Small intestine (tissue), 7 donors: Measurements from ENCODE around the gene RNF182. TPM values are rescaled to one million over a fixed set of nuclear protein-coding genes. Genes with fewer than 3 reads are reported as not detected.

ENCODE experiments used
- DNase-seq, 2 donors: peaks; one replicate each; pipeline versions ENCODE4 v3.0.0 to v3.0.0-alpha.2; 2013
- FAIRE-seq: peaks from 2 replicates; lab custom pipeline; 2012; peaks lifted over from hg19 to GRCh38; lab: Jason Lieb, UNC
- H3K27ac ChIP-seq, 3 donors: one replicate each; pipeline ENCODE4 v1.5.1; 2013; ENCODE audit warnings: low read length in 2 of 3, mild to moderate bottlenecking in 2 of 3, control low read depth in 1 of 3, inconsistent platforms in 1 of 3, low read depth in 1 of 3, moderate library complexity in 1 of 3
- H3K27me3 ChIP-seq, 3 donors: one replicate each; pipeline ENCODE4 v1.6.1; 2013; ENCODE audit warnings: low read length in 3 of 3, inconsistent platforms in 1 of 3; ENCODE audit not compliant: control insufficient read depth in 3 of 3, insufficient read depth in 3 of 3
- H3K36me3 ChIP-seq, 3 donors: one replicate each; pipeline ENCODE4 v1.6.1; 2013; ENCODE audit warnings: low read length in 3 of 3, inconsistent platforms in 1 of 3, low read depth in 1 of 3, mild to moderate bottlenecking in 1 of 3, moderate library complexity in 1 of 3; ENCODE audit not compliant: control insufficient read depth in 3 of 3, insufficient read depth in 2 of 3
- H3K4me1 ChIP-seq, 3 donors: one replicate each; pipeline ENCODE4 v1.6.1; 2013; ENCODE audit warnings: low read length in 2 of 3, inconsistent platforms in 1 of 3, low read depth in 1 of 3, mild to moderate bottlenecking in 1 of 3, moderate library complexity in 1 of 3; ENCODE audit not compliant: control insufficient read depth in 3 of 3, insufficient read depth in 2 of 3
- H3K4me3 ChIP-seq, 3 donors: one replicate each; pipeline ENCODE4 v1.5.1; 2013; ENCODE audit warnings: low read length in 3 of 3, control low read depth in 1 of 3, inconsistent platforms in 1 of 3, low read depth in 1 of 3, mild to moderate bottlenecking in 1 of 3, moderate library complexity in 1 of 3
- H3K9me3 ChIP-seq, 2 donors: one replicate each; pipeline ENCODE4 v1.6.1; 2013; ENCODE audit warnings: low read depth in 1 of 2, low read length in 1 of 2; ENCODE audit not compliant: control insufficient read depth in 2 of 2, insufficient read depth in 1 of 2
- WGBS, 3 donors: extraction: QIAGEN DNeasy Blood & Tissue Kit; methylation state at CpG; one replicate each; pipeline ENCODE4 v1.1.7; 2013; 5-methylcytosine and 5-hydroxymethylcytosine counted together
- polyA plus RNA-seq, 4 donors: library from polyadenylated mRNA; stranded (reverse) in 3 of 4; unstranded in 1 of 4; fragments of 200-250 nt in 3 of 4; fragments of 120-200 nt in 1 of 4; gene quantifications; one replicate each; pipeline versions ENCODE4 v1.2.1 to v1.2.3, GENCODE V29; 2013
- donor health status: healthy with polysubstance abuse.
- donor health status: control.
- donor health status: control.
- donor health status: Bipolar disorder and iron deficiency.
- donor health status: healthy.

The RNF182 gene
- polyA plus RNA-seq, 4 donors = 0.86 to 1.1 TPM; not detected in 2

- peaks cover 0 to 7% (median 5%) of the 10 kb centered on the region in 3 donors for H3K27me3 ChIP-seq
- 71 to 85% (median 81%) methylated on average over 4 of the region's 4 CpGs for WGBS, 3 donors
- no peak for FAIRE-seq
- H3K36me3 ChIP-seq = no peaks in the 10 kb centered on the region
- DNase-seq = no peak
- H3K9me3 ChIP-seq = no peaks in the 10 kb centered on the region
- H3K4me3 ChIP-seq = no peak overlapping the region
- no peaks in the 10 kb centered on the region for H3K4me1 ChIP-seq
- H3K27ac ChIP-seq = no peak overlapping the region
Measured at GRCh38 chr6:13980534-13980933, 55.8 kb downstream of the RNF182 start.

DNA sequence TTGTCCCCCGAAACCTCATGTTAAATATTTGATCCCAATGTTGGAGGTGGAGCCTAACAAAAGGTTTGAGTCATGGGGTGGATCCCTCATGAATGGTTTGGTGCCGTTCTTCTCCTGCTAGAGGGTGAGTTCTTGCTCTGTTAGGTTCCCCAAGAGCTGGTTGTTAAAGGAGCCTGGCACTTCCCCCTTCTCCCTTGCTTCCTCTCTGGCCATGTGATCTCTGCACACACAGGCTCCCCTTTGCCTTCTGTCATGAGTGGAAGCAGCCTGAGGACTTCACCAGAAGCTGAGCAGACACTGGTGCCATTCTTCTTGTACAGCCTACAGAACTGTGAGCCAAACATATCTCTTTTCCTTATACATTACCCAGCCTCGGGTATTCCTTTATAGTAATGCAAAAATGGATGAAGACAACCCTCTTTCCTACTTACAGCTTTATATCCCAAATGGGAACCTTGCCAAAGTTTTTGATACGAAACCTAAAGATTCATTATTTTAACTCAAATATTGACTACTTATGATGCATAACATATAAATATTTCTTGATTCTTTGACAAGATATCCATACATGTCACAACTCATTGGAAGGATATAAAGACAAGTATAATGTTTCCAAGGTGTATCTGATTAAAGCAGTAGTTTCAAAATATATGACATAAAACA is 61.0 kb downstream of the RNF182 start:
- Histone ChIP-seq H3K4me1 (no peaks in the 10 kb centered on the region), H3K4me3 (no peak overlapping the region), H3K9me3 (no peaks in the 10 kb centered on the region), H3K27me3 (peaks cover 0 to 14% (median 7%) of the 10 kb centered on the region in 3 donors), H3K36me3 (no peaks in the 10 kb centered on the region), H3K27ac (no peak overlapping the region)
- no peak for FAIRE-seq
- DNase-seq = no peak
- 77 to 86% (median 79%) methylated on average over 4 of the region's 4 CpGs for WGBS, 3 donors

- Histone ChIP-seq H3K36me3 (no peaks in the 10 kb centered on the region), H3K9me3 (no peaks in the 10 kb centered on the region), H3K4me3 (no peak overlapping the region), H3K27ac (no peak overlapping the region), H3K4me1 (no peaks in the 10 kb centered on the region), H3K27me3 (peaks cover 0 to 14% (median 7%) of the 10 kb centered on the region in 3 donors)
- FAIRE-seq (no peak), DNase-seq (no peak)
- 79 to 87% (median 87%) methylated on average over 4 of the region's 4 CpGs for WGBS, 3 donors
Measured at GRCh38 chr6:13986700-13987399, 62.1 kb downstream of the RNF182 start.

- peaks cover 0 to 10% (median 7%) of the 10 kb centered on the region in 3 donors for H3K27me3 ChIP-seq
- no peaks in the 10 kb centered on the region for H3K36me3 ChIP-seq
- H3K9me3 ChIP-seq = no peaks in the 10 kb centered on the region
- no peaks in the 10 kb centered on the region for H3K4me1 ChIP-seq
- H3K27ac ChIP-seq = no peak overlapping the region
- H3K4me3 ChIP-seq = no peak overlapping the region
- FAIRE-seq = no peak
- DNase-seq = no peak
- 88 to 90% (median 88%) methylated on average over 11 of the region's 11 CpGs for WGBS, 3 donors
Measured at GRCh38 chr6:13987400-13987865, 62.7 kb downstream of the RNF182 start.

- FAIRE-seq = no peak
- H3K4me1 ChIP-seq = no peaks in the 10 kb centered on the region
- no peak overlapping the region for H3K4me3 ChIP-seq
- no peak overlapping the region for H3K27ac ChIP-seq
- WGBS, 3 donors = 70 to 73% (median 71%) methylated on average over 5 of the region's 5 CpGs
- DNase-seq = no peak
- peaks cover 0 to 9% (median 7%) of the 10 kb centered on the region in 3 donors for H3K27me3 ChIP-seq
- H3K9me3 ChIP-seq = no peaks in the 10 kb centered on the region
- no peaks in the 10 kb centered on the region for H3K36me3 ChIP-seq
Measured at GRCh38 chr6:13988049-13988738, 63.4 kb downstream of the RNF182 start.

GRCh38 chr6:13988908-13989307 is 64.2 kb downstream of the RNF182 start:
- FAIRE-seq (no peak), DNase-seq (no peak)
- H3K27ac ChIP-seq = no peak overlapping the region
- H3K36me3 ChIP-seq = no peaks in the 10 kb centered on the region
- H3K4me1 ChIP-seq = no peaks in the 10 kb centered on the region
- 86 to 91% (median 89%) methylated on average over 2 of the region's 2 CpGs for WGBS, 3 donors
- H3K9me3 ChIP-seq = no peaks in the 10 kb centered on the region
- H3K27me3 ChIP-seq = peaks cover 0 to 9% (median 7%) of the 10 kb centered on the region in 3 donors
- no peak overlapping the region for H3K4me3 ChIP-seq

GRCh38 chr6:13989496-13990144 is 64.9 kb downstream of the RNF182 start:
- no peak for DNase-seq
- H3K27ac ChIP-seq = no peak overlapping the region
- H3K36me3 ChIP-seq = no peaks in the 10 kb centered on the region
- H3K27me3 ChIP-seq = peaks cover 0 to 9% (median 7%) of the 10 kb centered on the region in 3 donors
- 59 to 79% (median 74%) methylated on average over 7 of the region's 7 CpGs for WGBS, 3 donors
- no peak overlapping the region for H3K4me3 ChIP-seq
- FAIRE-seq = no peak
- no peaks in the 10 kb centered on the region for H3K4me1 ChIP-seq
- no peaks in the 10 kb centered on the region for H3K9me3 ChIP-seq

DNA sequence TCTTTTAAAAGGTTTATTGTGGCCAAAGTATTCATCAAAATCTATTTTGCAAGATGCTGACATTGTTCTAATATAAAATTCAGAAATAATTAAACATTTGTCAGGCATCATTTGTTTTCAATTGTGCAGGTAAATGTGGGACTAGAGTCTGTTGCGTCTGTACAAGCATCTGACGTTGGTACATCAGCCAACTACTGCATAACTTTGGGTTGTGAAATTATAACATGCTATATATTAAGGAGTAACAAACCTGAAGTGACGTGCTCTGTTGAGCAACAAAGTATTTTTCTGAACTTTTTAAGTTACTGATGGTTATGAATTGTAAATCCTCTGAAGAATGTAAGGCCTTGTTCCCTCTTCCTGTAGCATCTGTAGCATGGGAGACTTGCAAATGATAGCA is 66.0 kb downstream of the RNF182 start:
- no peak overlapping the region for H3K4me3 ChIP-seq
- no peak for DNase-seq
- H3K27ac ChIP-seq = no peak overlapping the region
- no peak for FAIRE-seq
- H3K9me3 ChIP-seq = no peaks in the 10 kb centered on the region
- 85 to 87% (median 85%) methylated on average over 3 of the region's 3 CpGs for WGBS, 3 donors
- H3K27me3 ChIP-seq = peaks cover 0 to 9% (median 7%) of the 10 kb centered on the region in 3 donors
- H3K4me1 ChIP-seq = no peaks in the 10 kb centered on the region
- no peaks in the 10 kb centered on the region for H3K36me3 ChIP-seq
